Activated CD4-positive, alpha-beta T cell treated with anti-CD3 and anti-CD28 coated beads for 48 hours (primary cell): ENCODE measurements around the gene NDRG3.
"Not testable (repeated sequence)": the region's sequence is repeated elsewhere in the genome, so short reads cannot be mapped to it uniquely, and the experiment has no call there.

Experiments used
- DNase-seq: peaks from one replicate; pipeline ENCODE4 v3.0.0-alpha.2; 2020

The NDRG3 gene

DNA sequence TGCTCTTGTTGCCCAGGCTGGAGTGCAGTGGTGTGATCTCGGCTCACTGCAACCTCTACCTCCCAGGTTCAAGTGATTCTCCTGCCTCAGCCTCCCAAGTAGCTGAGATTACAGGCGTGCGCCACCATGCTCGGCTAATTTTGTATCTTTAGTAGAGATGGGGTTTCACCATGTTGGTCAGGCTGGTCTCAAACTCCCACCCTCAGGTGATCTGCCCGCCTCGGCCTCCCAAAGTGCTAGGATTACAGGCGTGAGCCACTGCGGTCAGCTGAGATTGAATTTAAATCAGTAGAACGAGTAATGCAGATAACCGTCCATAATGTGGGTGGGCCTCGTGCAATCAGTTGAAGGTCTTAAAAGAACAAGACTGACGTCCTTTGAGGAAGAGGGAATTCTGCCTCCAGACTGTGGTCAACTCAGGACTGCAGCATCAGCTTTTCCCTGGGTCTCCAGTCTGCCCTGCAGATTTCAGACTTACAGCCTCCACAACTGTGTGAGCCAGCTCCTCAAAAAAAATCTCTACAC, 107.0 kb downstream of the NDRG3 start:
- DNase-seq, result not testable (repeated sequence)

DNA sequence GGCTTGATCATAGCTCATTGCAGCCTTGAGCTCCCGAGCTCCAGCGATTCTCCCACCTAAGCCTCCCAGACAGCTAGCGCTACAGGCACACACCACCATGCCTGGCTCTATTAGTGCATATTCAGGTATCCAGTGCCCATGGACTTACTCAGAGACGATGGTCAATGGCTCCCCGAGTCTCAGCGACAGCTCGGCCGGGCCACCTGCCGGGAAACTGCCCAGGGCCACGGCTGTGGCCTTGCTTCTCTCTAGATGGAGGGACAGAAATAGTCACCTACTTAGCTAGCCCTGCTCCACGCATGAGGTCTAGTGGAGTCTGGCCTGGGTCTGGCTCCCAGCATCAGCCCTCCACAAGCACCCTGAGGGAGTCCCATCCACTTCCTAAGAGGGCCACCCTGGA, 111.5 kb downstream of the NDRG3 start:
- DNase-seq, result no peak

DNA sequence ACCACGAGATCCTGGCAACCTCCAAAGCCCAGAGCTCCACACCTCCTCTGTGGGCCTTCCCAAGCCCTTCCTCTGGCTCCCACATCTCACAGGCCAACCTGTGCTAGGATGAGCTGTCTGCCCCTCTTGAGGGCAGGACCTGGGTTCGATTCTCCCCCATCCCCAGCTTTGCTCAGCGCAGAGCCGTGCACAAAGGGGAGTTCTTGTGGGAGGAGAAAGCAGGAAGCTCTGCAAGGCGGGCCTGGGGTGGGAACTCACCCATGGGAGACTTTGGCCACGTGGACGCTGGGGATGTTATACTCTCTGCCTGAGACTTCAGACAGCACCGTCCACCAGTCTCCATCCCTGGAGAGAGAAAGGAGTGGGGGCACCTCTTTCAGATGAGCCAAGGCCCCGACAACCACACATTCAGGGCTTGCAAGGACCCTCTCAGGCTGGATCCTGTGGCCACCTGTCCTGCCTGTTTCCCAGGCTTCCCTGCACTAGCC, 112.6 kb downstream of the NDRG3 start:
- DNase-seq, result no peak

DNA sequence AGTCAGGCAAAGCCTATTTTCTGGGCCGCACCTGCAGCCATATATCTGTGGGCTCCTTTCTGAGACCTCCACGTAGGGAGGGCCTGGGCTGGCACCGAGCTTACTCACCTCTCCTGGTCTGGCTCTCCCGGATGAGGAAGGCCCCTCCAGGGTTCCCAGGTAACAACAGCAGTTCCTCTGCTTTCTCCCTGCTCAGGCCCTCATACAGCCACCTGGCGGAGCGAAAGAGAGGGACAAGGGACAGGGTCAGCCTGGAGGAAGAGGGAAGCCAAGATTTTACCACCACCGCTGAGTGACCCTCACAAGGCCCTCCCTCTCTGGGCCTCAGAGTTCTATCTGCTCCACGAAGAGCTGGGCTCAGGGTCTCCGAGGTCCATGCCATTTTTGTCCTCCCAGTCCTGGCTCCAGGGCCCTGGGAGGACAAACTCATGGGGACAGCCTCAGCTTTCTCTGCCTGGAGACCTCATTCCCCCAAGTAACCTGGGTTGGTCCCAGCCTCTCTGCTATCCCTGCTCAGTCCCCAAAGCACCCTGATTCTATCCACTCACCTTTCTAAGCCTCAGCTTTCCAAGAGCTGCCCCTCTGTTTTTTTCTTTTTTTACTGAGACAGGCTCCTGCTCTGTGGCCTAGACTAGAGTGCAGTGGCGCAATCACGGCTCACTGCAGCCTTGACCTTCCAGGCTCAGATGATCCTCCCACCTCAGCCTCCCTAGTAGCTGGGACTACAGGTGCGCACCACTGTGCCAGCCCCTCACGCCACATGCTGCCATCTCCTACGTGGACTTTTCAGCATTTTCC, 113.2 kb downstream of the NDRG3 start:
- DNase-seq, result no peak

DNA sequence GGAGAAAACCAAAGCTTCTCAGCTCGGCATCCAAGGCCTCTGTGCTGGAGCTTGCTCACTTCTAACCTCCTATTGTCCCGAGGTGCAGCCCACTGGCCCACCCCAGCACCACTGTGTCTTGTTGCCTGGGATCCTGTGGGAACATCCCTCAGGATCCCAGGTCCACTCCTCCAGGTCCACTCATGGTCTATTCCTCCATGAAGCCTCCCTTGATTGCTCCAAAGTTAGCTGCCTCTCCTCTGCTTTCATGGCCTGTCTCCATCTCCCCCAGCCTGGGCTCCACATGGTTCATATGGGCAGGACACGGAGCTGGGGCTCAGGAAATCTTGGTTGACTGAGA, 113.8 kb downstream of the NDRG3 start:
- no peak for DNase-seq

DNA sequence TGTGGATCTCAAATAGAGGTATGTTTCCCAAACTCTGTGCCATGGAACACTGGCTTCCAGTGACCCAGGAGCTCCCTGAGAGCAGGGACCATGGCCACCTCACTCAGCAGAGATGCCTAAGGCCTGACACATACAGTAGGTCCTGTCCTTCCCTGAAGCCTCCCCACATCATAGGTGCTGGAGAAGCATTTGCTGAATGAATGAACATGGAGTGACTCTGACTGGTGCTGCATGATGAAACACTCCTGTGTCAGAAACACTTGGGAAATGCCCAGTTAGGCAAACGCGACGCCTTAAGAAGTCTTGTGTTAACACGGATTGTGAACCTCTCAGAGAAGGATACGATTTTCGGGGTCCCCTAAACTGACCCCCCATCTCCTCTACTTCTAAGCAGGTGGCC, 114.2 kb downstream of the NDRG3 start:
- no peak for DNase-seq

DNA sequence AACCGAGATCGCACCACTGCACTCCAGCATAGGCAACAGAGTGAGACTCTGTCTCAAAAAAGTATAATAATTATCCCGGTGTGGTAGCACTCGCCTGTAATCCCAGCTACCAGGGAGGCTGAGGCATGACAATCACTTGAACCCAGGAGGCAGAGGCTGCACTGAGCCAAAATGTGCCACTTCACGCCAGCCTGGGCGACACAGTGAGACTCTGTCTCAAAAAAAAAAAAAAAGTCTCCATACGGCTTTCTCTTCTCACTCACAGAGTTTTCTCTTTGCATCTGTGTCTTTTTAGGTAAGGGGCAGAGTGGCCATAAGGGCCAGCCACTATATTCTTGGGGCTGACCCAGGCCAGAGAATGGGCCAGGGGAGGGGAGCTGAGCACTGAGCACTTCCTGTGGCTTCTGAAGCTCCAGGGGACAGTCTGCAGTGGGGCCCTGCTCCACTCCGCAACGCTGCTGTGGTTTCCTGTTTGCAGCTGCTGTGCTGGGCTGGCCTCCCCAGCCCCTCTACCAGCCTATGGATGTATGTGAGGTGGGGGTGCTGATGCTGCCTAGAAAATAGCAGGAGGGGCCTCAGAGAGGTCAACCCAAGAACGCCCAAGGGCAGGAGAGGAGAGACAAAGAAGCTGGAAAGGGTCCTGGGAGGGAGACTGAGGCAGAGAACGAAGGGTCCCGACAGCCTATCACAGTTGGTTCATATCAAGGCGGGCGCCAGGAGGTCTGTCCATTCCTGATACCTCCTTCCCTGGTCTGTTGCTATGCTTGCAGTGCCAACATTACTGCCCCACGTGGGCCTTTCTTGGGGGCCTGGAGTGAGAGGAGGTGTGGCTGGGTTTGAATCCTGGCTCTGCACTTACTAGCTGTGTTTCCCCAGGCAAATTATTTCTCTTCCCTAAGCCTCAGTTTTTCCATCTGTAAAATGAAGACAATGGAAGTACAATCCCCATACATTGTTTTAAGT, 115.9 kb downstream of the NDRG3 start:
- DNase-seq, result peak; percentile 59

DNA sequence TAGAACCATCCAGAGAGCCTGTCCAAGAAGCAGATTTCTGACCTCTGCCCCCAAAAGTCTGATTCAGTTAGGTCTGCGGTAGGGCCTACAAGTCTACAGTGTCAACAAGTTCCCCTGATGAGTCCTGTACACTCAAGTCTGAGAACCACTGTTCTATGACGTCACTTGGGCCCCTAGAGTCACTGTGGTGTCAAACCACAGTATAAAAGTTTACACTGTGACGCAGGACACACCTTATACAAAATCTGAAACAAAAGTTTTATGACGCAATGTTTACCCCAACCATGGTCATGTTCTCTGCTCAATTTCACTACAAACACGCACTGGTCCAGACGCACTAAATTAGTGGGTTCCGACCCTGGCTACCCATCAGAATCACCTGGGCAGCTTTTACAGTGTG, 117.8 kb downstream of the NDRG3 start:
- DNase-seq, result no peak

DNA sequence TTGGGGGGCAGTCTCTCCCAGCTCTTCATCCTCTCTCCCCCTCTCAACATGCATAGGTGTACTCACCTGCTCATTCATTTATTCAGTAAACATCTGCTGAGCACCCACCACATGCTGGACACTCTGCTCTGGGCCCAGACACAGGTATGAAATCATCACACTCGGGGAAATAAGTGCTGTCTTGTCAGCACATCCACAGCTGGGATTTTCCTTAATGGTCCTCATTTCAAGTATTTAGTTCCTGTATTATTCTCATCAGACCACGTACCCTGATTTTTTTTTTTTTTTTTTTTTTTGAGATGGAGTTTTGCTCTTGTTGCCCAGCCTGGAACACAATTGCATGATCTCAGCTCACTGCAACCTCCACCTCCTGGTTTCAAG, 121.0 kb downstream of the NDRG3 start:
- no peak for DNase-seq

DNA sequence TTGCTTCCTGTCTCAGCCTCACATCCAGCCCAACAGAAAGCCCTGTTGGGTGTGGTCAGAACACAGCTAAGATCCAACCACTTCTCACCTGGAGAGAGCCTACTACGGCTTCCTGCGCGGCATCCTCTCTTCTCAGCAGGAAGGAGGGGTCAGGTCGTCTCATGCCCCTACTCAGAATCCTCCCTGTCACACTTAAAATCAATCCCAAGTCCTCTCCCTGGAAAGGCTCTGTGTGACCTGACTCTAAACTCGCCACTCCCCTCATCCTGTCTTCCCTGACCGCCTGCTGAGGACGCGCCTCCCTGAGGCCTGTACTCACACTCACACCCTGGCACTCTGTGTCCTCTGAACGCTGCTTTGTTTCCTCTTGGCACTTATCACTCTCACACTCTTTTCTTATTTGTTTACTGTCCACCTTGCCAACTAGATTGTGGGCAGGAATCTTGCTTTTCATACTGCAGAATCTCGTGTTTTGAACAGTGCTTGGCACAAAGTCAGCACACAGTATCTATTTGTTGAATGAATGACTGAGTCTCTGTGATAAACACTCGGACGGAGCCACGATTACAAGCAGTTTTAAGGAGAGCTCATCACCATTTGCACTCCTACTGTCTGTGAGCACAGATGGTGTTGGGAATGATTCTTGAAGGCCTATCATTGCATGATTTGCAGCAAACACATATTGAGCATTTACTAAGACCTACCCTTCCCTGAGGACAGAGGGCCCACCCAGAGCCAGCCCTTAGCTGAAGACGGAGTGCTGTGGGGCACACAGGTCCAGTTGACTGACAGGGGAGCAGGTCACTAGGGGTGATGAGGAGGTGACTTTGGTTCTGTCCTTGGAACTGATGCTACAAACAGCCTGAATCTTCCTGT, 121.6 kb downstream of the NDRG3 start:
- DNase-seq, result no peak

DNA sequence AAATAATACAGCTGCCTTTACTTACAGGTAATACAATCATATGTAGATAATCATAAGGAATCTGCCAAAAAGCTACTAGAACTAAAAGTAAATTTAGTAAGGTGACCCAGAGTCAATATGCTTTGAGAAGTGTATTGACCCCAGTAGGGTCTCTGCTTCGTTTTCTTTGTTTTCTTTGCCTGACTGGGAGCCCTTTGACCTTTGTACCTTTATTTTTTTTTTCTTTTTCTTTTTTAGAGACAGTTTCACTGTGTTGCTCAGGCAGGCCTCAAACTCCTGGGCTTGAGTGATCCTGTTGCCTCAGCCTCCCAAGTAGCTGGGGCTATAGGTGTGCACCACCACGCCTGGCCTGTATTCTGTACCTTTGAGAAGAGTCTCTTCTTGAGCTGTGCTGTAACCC, 122.4 kb downstream of the NDRG3 start:
- DNase-seq, result no peak

DNA sequence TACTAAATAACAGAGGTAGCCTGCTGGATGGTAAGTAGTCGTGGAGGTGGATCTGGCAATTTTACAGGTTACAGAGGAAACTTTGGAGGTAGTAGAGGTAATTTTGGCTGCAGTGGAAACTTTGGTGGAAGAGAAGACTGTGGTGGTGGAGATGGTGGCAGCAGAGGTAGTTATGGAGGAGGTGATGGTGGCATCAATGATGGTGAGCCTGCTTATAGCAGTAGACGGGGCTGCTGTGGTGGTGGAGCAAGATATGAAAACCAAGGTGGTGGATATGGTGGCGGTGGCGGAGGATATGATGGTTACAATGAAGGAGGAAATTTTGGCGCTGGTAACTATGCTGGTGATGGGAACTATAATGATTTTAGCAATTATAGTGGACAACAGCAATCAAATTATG, 125.0 kb downstream of the NDRG3 start:
- DNase-seq, result no peak

DNA sequence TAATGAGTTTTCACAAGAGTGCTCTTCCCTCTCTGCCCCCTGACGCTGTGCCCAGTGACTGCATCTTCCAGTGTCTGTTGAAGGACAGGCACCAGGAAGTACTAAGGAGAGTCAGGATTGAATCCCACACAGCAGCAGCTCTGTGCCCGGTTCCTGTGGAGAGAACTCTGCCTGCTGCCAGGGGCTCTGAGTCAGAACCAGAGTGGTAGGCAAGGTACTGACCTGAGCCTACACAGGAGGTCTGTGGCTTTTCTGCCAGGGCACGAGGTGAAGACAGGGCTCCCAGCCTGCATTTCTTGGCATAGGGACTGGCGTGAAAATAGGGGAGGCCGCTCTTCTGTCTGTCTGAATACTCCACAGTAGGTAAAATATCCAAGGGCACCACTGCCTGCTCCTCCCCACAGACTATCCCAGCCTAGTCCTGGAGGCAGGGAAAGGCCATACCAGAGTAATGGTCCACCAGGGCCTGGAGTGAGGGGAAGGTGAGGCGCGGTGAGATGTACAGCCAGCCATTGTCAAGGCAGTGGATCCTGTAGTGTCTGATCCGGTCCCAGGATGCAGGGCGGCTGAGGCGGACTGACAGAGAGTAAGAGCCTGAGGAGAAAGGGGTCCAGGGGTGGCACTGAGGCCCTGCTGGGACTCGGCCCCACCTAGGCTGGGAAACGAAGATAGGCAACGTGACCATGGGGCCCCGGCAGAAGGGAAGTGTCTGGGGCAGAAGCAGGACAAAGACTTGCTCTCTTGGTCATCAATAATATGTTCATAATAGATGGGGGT, 130.9 kb downstream of the NDRG3 start:
- DNase-seq, result no peak

DNA sequence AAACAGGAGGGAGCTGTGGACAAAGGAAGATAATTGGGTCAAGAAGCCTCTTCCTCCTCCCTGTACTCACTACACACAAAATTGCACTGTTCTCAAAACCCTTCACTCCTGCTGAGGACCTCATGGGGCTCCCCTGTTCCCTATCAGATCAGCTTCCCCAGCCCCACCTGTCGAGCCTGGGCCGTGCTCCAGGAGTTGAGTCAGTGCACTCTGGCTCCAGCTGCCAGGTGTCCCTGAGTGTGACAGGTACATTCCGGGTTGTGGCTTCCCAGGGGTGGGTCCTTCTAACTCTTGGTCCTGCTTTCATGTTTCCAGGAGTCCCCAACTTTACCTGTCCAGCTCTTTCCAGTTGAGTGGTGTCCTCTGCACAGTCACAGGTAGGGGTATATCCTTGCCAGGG, 131.9 kb downstream of the NDRG3 start:
- DNase-seq, result no peak

DNA sequence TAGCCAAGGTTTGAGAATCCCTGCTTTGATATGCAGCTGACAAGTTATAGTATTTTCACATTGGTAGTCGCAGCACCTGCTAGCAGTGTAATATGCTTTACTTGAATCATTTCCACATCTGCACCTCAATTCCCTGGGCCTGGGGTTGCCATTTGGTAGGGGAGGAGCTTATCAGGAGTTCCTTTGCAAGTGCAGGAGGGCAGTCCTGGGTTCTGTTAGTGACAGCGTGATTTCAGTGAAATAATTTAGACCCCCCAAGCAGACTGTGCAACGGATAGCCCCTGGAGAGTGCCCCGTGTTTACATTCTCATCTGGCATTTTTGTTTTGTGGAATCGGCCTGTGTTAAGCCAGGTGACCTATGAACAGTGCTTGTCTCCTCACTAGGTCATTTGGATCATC, 134.3 kb downstream of the NDRG3 start:
- no peak for DNase-seq

DNA sequence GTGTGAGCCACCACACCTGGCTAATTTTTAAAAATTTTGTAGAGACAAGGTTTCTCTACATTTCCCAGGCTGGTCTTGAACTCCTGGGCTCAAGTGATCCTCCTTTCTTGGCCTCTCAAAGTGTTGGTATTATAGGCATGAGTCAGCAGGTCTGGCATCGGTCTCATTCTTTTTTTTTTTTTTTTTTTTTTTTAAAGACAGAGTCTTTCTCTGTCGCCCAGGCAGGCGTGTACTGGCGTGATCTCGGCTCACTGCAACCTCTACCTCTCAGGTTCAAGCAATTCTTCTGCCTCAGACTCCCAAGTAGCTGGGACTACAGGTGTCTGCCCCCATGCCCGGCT, 137.5 kb downstream of the NDRG3 start:
- DNase-seq, result not testable (repeated sequence)

DNA sequence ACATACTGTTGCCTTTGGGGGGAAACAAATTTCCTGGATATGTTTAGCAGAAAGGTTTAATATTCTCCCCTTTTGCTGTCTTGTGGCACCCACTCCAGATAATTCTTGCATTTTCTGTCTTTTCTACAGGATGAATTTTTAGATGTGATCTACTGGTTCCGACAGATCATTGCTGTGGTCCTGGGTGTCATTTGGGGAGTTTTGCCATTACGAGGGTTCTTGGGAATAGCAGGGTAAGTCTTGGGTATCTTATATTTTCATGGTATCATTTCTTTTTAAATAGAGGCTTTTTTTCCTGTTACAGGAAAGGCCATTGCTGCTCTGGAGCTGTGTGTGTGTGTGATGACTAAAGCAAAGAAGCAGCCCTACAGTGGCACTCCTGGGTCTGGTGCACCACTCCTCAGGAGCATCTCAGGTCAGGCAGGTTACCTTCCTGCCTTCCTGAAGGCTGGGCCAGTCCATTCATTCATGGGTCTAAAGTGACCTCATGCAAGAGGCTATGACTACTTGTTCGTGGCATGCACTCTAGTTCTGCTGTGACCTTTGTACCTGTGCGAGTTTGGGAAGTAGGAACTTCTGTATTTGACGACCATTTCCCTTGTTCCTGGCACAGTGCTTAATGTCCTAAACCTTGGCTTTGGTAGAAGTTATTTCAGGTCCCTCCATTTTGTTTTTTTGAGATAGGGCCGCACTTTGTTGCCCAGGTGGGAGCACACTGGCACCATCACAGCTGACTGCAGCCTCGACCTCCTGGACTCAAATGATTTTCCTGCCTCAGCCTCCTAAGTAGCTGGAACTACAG, 138.1 kb downstream of the NDRG3 start:
- DNase-seq, result no peak

DNA sequence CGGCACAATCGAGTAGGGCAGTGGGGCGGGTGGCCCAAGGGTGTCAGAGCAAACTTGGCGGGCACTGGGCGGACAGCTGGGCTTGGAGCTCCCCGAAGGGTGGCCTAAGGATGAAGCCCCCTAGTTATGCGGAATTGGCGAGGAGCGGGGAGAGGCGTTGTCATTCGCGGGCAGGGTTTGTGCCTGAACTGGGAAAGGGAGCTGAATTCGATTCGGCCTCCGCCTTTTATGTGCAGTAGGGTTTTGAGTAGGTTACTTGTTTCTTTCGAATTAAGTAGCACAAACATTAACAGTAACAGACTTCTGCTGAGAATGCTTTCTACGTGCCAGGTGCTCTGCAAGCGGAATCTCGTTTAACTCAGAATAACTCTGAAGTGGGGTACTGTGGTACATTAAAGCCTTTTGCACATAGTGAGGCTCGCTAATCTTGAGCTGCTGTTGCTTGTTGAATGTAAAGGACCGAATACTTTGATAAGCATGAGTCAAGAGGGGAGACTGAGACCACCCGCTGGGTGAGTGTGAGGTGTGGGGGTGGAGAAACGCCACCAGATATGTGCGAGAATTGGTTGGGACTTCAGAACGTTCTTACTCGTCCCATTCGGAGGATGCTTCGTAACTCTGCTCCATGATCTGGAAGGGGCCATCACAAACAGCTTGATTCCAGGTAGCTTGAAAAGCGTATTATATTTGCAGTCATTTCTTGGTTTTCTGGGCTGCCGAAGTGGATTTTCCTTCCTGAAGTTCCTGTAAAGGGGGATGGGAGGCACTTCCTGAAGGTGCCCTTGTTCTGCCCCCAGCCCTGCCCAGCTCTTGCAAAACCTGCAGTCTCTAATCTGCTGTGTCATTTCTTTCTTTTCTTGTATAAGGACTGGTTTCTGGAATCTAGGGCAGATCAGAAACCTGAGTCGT, 139.5 kb downstream of the NDRG3 start:
- no peak for DNase-seq

DNA sequence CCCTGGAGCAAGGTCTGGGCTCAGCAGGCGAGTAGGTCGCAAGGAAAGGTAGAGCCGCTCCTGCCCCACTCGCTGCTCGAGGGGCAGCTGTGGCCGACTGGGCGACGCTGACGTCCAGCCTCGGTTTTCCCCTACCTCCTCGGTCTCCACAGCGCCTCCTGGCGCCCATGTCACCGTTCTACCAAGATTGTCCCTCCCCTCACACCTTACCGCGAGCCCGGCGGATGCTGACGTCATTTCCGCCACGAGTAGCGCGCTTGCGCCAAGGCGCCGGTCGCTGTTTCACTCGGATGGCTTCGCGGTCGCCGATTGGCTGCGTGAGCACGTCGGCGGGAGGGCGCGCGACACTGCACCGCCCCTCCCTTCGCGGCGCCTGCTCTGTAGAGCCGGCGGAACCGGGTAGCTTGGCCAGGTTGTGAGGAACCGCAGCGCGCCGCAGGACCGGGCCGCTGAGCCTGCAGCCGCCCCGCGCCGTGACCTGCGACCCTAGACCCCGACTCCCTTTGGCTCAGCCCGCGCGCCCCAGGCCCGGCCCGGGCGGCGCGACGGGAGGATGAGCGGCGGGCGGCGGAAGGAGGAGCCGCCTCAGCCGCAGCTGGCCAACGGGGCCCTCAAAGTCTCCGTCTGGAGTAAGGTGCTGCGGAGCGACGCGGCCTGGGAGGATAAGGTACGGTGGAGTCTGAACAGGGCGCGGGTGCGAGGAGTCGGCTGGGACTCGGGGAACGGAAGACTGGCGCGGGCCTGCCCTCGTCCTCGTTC, 140.3 kb downstream of the NDRG3 start, which contains the start of gene RAB5IF:
Gene RAB5IF (plus strand): TSS at position 381 of the 759 bp plus-strand sequence. CDS start 173 bp downstream, at position 554.
- peak; percentile 100 for DNase-seq
